Skeletal muscle cell (primary cell): ENCODE results near the gene SULT1A1.
"Not testable (repeated sequence)": the region's sequence is repeated elsewhere in the genome, so short reads cannot be mapped to it uniquely, and the experiment has no call there.

Experiments used
- DNase-seq: peaks from one replicate; pipeline ENCODE4 v3.0.0-alpha.2; 2010; ENCODE audit warnings: low read depth
- H3K4me3 ChIP-seq: 2 replicates; pipeline ENCODE4 v1.5.1; 2011; ENCODE audit warnings: low read depth, mild to moderate bottlenecking, control low read depth, low read length, moderate library complexity

Gene SULT1A1

DNA sequence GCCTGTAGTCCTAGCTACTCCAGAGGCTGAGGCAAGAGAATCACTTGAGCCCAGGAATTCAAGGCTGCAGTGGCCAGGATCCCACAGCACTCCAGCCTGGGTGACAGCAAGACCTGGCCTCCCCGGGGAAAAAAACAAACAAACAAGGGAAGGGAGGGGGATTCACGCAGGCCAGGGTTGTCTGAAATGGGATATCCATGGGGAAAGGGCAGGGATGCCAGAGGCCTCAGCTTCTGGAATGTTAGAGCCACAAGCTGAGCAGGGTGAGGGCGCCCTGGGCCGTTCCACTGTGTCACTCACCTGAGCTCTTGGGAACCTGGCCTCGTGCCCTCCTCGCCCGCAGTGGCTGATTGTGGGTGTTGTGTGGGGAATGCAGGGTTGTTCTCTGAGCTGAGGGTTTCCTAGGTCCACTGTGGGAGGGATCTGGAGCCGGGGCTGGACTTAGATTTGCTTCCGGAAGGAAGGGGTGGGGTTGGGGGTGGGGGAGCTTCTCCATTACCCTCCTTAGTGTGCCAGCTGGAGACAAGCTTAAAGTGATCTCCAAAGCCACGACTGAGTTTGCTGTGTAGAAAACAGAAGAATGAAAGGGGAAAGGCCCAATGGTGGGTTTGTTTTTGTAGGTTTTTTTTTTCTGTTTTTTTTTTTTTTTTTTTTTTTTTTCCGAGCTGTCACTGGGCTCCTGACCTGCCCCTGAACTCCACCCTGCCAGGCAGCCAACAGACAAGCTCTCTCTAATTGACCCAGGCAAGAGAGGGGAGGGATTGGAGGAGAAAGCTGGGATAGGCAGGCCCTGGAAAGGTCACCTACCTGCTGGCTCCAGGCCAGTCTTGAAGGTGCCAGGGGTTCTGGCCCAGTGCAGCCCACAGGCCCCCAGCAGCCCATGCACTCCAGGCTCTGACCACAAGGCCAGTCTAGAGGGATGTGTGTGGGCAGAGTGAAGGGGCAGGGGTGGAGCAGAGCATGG lies at the start of gene SULT1A1:
Gene SULT1A1 (minus strand): TSS at position 414 of the 964 bp plus-strand sequence. CDS start 1,189 bp downstream, outside the sequence.
- no peak within 1 kb of the TSS for H3K4me3 ChIP-seq

DNA sequence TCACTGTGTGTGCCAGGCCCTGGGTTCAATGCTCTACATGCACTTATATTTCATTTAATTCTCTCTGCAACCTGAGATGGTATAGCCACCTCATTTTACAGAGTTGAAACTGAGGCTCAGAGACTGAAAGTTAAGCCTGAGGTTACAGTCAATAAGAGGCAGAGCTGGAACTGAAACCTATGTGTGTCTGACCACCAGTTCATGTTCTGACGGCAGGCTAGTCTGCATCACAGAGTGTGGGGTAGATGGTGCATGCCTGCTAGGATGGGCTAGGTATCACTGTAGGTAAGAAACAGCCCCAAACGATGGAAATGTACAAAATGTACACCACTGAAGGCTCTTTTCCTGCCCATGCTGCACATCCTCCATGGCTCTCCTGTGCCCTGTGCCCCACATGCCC lies 30.1 kb upstream of the SULT1A1 start:
- not testable (repeated sequence) for H3K4me3 ChIP-seq, DNase-seq

More for the DNA sequence above, at the start of gene SULT1A1:
- no peak for DNase-seq

GRCh38 chr16:28638359-28638758 lies 28.5 kb upstream of the SULT1A1 start:
- DNase-seq, H3K4me3 ChIP-seq: not testable (repeated sequence)

GRCh38 chr16:28637765-28638164 lies 27.9 kb upstream of the SULT1A1 start, which contains the start of gene NPIPB8:
TSS of gene NPIPB8 (plus strand) at chr16:28638065. CDS start at chr16:28638361, 296 bp downstream.
- H3K4me3 ChIP-seq, DNase-seq: not testable (repeated sequence)

DNA sequence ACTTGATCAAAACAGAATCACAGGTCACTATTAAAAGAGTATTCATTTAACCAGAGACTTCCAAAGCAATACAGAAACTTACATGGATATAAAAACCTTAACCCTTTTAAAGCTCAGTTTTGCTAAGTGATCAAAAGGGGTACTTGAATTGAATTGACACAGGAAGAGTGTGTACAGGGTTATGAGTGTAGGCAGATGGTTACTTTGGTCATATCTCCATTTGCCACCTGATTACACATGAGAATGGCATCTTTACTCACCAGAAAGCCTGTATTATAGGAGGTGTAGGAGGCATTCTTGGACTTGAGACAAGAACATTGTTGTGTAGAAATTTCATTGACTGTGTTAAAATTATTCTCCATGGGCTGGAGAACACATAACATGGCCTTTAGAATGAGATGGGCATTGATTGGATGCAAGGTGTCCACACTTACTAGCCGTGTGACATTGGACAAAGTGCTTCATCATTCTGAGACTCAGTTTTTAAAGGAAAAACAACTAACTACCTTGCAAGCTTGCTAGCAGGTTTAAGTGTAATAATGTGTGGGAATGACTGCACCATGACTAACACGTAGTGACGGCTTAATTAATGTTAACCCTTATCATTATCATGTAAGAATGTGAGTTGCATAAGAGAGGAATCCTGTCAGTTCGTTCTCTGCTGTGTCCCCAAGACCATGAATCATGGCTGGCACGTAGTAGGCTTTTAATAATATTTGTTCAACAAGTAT lies 26.4 kb upstream of the SULT1A1 start:
- not testable (repeated sequence) for H3K4me3 ChIP-seq
- DNase-seq = peak; percentile 43

- not testable (repeated sequence) for DNase-seq, H3K4me3 ChIP-seq
These were observed 21.1 kb upstream of the SULT1A1 start for GRCh38 chr16:28630905-28631304.

DNA sequence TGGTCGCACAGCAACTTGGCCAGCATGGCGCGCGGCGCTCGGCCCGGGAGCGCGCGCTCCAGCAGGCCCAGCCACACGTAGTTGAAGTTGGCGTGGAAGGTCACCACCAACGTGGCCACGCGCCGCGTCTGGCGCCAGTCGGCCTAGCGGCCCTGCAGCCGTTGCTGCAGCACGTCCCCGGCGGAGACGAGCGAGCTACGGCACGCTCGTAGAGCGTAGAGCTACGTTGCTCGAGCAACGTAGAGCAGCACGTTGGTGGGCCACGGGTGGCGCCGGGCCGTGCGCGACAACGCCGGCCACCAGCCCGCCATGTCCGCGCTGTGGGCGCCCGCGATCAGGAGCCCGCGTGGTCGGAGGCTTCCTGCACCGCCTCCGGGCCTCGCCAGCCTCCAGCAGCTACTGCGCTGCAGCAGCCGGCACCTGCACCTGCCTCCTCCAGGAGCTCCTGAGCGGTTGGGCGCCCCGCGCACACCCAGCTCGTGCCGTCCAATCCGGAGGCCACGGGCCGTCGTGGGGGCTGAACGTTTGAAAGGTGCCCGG lies 13.4 kb upstream of the SULT1A1 start:
- no peak for DNase-seq
- peak overlapping the region; percentile 35 for H3K4me3 ChIP-seq

- peak overlapping the region; percentile 35 for H3K4me3 ChIP-seq
- not testable (repeated sequence) for DNase-seq
These were observed 12.8 kb upstream of the SULT1A1 start for GRCh38 chr16:28622532-28623171.

- H3K4me3 ChIP-seq = no peak overlapping the region
- no peak for DNase-seq
These were observed 11.8 kb upstream of the SULT1A1 start for GRCh38 chr16:28621481-28622155.

- DNase-seq, H3K4me3 ChIP-seq: not testable (repeated sequence)
These were observed 10.5 kb upstream of the SULT1A1 start for GRCh38 chr16:28620316-28620715.

GRCh38 chr16:28617874-28618273 lies 8.0 kb upstream of the SULT1A1 start:
- no peak for DNase-seq
- no peak overlapping the region for H3K4me3 ChIP-seq

GRCh38 chr16:28616636-28617035 lies 6.8 kb upstream of the SULT1A1 start:
- no peak for DNase-seq

GRCh38 chr16:28616224-28616577 lies 6.4 kb upstream of the SULT1A1 start:
- H3K4me3 ChIP-seq, DNase-seq: not testable (repeated sequence)

More at GRCh38 chr16:28616636-28617035, 6.8 kb upstream of the SULT1A1 start:
- H3K4me3 ChIP-seq = no peak overlapping the region

- H3K4me3 ChIP-seq, DNase-seq: not testable (repeated sequence)
These were observed 5.8 kb upstream of the SULT1A1 start for GRCh38 chr16:28615486-28616223.

DNA sequence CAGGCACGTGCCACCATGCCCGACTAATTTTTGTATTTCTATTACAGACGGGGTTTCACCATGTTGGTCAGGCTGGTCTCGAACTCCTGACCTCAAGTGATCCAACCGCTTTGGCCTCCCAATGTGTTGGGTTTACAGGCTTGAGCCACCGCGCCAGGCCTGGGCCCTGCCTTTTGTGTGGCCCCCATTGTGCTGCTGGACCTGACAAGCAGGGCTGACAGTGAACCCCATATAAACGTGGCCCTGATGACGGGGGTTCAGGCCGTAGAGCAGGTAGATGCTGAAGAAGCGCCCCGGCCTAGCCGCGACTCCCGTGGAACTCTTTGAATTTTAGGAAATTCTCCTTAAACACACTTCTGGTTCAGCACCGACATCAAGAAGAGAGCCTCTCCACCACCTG lies 4.7 kb upstream of the SULT1A1 start:
- not testable (repeated sequence) for H3K4me3 ChIP-seq, DNase-seq

DNA sequence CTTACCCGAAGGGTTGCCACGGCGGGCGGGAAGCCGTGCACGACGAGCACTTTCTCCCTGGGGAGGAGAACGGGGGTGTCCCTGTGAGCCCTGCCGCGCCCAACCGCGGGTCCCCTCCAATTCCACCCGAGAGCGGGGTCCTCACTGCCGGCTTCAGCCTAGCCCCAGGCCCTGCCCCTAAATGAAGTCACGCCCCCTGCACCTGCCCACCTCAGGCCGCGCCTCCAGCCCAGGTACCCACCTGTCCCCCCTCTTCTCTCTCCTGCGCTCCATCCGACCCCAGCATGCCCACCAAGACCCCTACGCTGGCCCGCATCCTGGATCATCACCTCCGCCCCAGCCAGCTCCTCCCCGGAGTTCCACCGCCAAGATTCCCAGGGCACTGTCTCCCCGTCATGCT lies 4.1 kb upstream of the SULT1A1 start:
- H3K4me3 ChIP-seq, DNase-seq: not testable (repeated sequence)

- H3K4me3 ChIP-seq, DNase-seq: not testable (repeated sequence)
These were observed 2.8 kb upstream of the SULT1A1 start for GRCh38 chr16:28612359-28613280.
